Endothelial cell of umbilical vein (primary cell): Measurements from ENCODE around the gene AMMECR1L. TPM values are rescaled to one million over a fixed set of nuclear protein-coding genes. Genes with fewer than 3 reads are reported as not detected.

ENCODE experiments used
- BruUV-seq: library from RNA; stranded (reverse); fragments of 400-500 nt; replicated peaks from 2 replicates; lab custom pipeline; 2021; lab: Mats Ljungman, UMichigan
- CTCF ChIA-PET: fragments of 300-600, 350-600 bp; sonication (Branson Sonifier 250); formaldehyde crosslinking; loops from one replicate; lab custom pipeline; 2021; ENCODE audit warnings: antibody characterized with exemption, inconsistent platforms; lab: Charles Lee
- POLR2A ChIA-PET: fragments of 300-600, 350-600 bp; sonication (Branson Sonifier 250); formaldehyde crosslinking; loops from one replicate; lab custom pipeline; 2021; ENCODE audit warnings: antibody characterized with exemption, inconsistent platforms; lab: Charles Lee
- DNase-seq: peaks from one replicate; pipeline ENCODE4 v3.0.0-alpha.2; 2011; ENCODE audit warnings: low read depth, low spot score
- FAIRE-seq: peaks from 2 replicates; lab custom pipeline; 2011; peaks lifted over from hg19 to GRCh38; lab: Jason Lieb, UNC
- H2AFZ ChIP-seq: 2 replicates; pipeline ENCODE4 v1.6.0; 2012; ENCODE audit warnings: low read depth, low read length, control low read depth, inconsistent platforms
- H3K27ac ChIP-seq: 2 replicates; pipeline ENCODE4 v1.5.1; 2011; ENCODE audit warnings: low read depth, mild to moderate bottlenecking, control low read depth, low read length, moderate library complexity; ENCODE audit not compliant: insufficient read depth
- H3K27me3 ChIP-seq, 2 experiments: 2 replicates each; pipeline versions ENCODE4 v1.6.0 to v1.6.1; 2011; ENCODE audit warnings: low read length in 2 of 2, mixed read lengths in 1 of 2; ENCODE audit not compliant: control insufficient read depth in 2 of 2, insufficient read depth in 2 of 2
- H3K36me3 ChIP-seq, 2 experiments: 2 replicates in 1 of 2; 3 replicates in 1 of 2; pipeline ENCODE4 v1.5.1; 2011; ENCODE audit warnings: low read length in 2 of 2, mild to moderate bottlenecking in 1 of 2, moderate library complexity in 1 of 2; ENCODE audit not compliant: control insufficient read depth in 2 of 2, insufficient read depth in 2 of 2; ENCODE audit errors: extremely low read depth in 1 of 2
- H3K4me1 ChIP-seq: 3 replicates; pipeline ENCODE4 v1.5.1; 2011; ENCODE audit warnings: mild to moderate bottlenecking, low read length; ENCODE audit not compliant: control insufficient read depth, insufficient read depth; ENCODE audit errors: extremely low read depth
- H3K4me2 ChIP-seq: 2 replicates; pipeline ENCODE4 v1.6.1; 2011; ENCODE audit warnings: low read length, control low read depth, mixed read lengths; ENCODE audit not compliant: insufficient read depth
- H3K4me3 ChIP-seq, 3 experiments: fragments of 200-600 bp in 1 of 3; sonication (generic), shearing (Covaris generic) in 1 of 3; replicated peaks in 1 of 3; 2 replicates each; pipeline ENCODE4 v1.5.1; 2011 to 2016; ENCODE audit warnings: control low read depth in 3 of 3, low read length in 3 of 3, mild to moderate bottlenecking in 2 of 3, inconsistent platforms in 1 of 3, low read depth in 1 of 3, moderate library complexity in 1 of 3; ENCODE audit not compliant: insufficient read depth in 1 of 3
- H3K79me2 ChIP-seq: 2 replicates; pipeline ENCODE4 v1.6.0; 2012; ENCODE audit warnings: low read length, inconsistent platforms; ENCODE audit not compliant: control insufficient read depth, insufficient read depth
- H3K9ac ChIP-seq: replicated peaks from 2 replicates; pipeline ENCODE3; 2011; ENCODE audit warnings: low read length, control low read depth; ENCODE audit not compliant: insufficient read depth; ENCODE audit errors: extremely low read depth
- H3K9me1 ChIP-seq: replicated peaks from 3 replicates; pipeline ENCODE4 v1.6.0; 2011; ENCODE audit warnings: mild to moderate bottlenecking, low read length; ENCODE audit not compliant: control insufficient read depth, insufficient read depth; ENCODE audit errors: extremely low read depth
- H3K9me3 ChIP-seq: replicated peaks from 2 replicates; pipeline ENCODE4 v1.5.1; 2012; ENCODE audit warnings: low read length, inconsistent platforms; ENCODE audit not compliant: control insufficient read depth, insufficient read depth
- H4K20me1 ChIP-seq: replicated peaks from 2 replicates; pipeline ENCODE3; 2011; ENCODE audit warnings: mild to moderate bottlenecking, low read length; ENCODE audit not compliant: control insufficient read depth, insufficient read depth; ENCODE audit errors: extremely low read depth
- CTCF ChIP-seq, 2 donors: IDR thresholded peaks; 1 replicate in 1 of 2; 2 replicates in 1 of 2; pipeline ENCODE4 v1.5.1; 2011; ENCODE audit warnings: low read length in 2 of 2, mild to moderate bottlenecking in 2 of 2, moderate library complexity in 2 of 2, control low read depth in 1 of 2, inconsistent platforms in 1 of 2, low read depth in 1 of 2; ENCODE audit not compliant: insufficient read depth in 1 of 2; ENCODE audit errors: extremely low read depth in 1 of 2
- EZH2 ChIP-seq: IDR thresholded peaks from 2 replicates; pipeline ENCODE4 v1.6.1; 2012; ENCODE audit warnings: borderline replicate concordance, low read depth, mild to moderate bottlenecking, moderate library complexity, low read length, inconsistent platforms; ENCODE audit not compliant: severe bottlenecking
- FOS ChIP-seq: IDR thresholded peaks from 2 replicates; pipeline ENCODE4 v1.6.1; 2011; ENCODE audit warnings: mild to moderate bottlenecking, low read length, moderate library complexity, borderline replicate concordance; ENCODE audit not compliant: insufficient read depth
- GATA2 ChIP-seq: IDR thresholded peaks from 2 replicates; pipeline ENCODE4 v1.7.0; 2011; ENCODE audit warnings: low read depth, mild to moderate bottlenecking, moderate library complexity, mixed read lengths, low read length; ENCODE audit not compliant: insufficient read length, insufficient read depth
- JUN ChIP-seq: IDR thresholded peaks from 2 replicates; pipeline ENCODE4 v1.6.1; 2011; ENCODE audit warnings: borderline replicate concordance, low read depth; ENCODE audit not compliant: insufficient read length, insufficient read depth
- MAX ChIP-seq: IDR thresholded peaks from 2 replicates; pipeline ENCODE4 v1.6.1; 2011; ENCODE audit not compliant: insufficient read depth, insufficient read length
- MYC ChIP-seq: IDR thresholded peaks from one replicate; pipeline ENCODE4 v1.6.1; 2011; ENCODE audit warnings: mild to moderate bottlenecking, low read depth, low read length
- POLR2A ChIP-seq: IDR thresholded peaks from 2 replicates; pipeline ENCODE4 v1.6.1; 2012; ENCODE audit warnings: low read depth, mild to moderate bottlenecking, control low read depth, low read length
- POLR2AphosphoS5 ChIP-seq: IDR thresholded peaks from 2 replicates; pipeline ENCODE4 v1.6.1; 2012; ENCODE audit warnings: low read depth, mild to moderate bottlenecking, control low read depth, low read length, moderate library complexity; ENCODE audit not compliant: insufficient read depth
- dilution Hi-C: fragments of 300-500 bp; cut with MboI; formaldehyde crosslinking; loops from one replicate; pipeline ENCODE4 v1.15.0; 2019; ENCODE audit warnings: low sequenced_read_pairs; ENCODE audit not compliant: extremely low pct_ligation_motif_present
- intact Hi-C: fragments of 100-400 bp; cut with micrococcal nuclease; formaldehyde crosslinking; loops from one replicate; pipeline ENCODE4 v1.10.0; 2022
- polyA plus RNA-seq, 4 experiments: library from polyadenylated mRNA; depleted of rRNA in 3 of 4; stranded (reverse) in 3 of 4; unstranded in 1 of 4; fragments of >200 nt; gene quantifications; 2 replicates each; pipeline versions ENCODE4 v1.2.1 to v1.2.3, GENCODE V29; 2011 to 2012; ENCODE audit warnings: missing spikeins in 1 of 4
- total RNA-seq: library from RNA; stranded (reverse); gene quantifications from 2 replicates; pipeline ENCODE4 v1.2.3, GENCODE V29; 2021

Gene AMMECR1L
- total and polyA plus RNA-seq, 2 donors (not counting 3 experiments of a cell fraction or from before 2014, with no cell fraction given), result 14.8 to 20.7 TPM

DNA sequence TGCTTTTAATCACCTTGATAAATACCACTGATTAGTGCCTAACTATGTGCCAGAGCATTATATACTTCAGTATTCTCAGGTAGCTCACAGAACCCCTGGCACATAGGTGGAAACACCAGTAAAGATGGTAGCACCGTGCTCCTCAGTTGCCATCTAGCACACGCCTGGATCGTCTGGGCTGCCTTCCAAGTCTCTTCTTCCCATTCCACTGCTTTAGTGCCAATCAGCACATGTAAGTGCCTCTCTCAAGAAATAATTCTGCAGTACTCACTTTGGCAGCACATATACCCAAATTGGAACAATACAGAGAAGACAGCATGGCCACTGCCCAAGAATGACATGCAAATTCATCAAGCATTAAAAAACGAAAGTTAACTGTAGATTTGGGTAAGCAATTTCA is 40.8 kb downstream of the AMMECR1L start:
- FAIRE-seq (no peak), DNase-seq (no peak)
- Histone ChIP-seq H3K9ac (no peak overlapping the region), H3K4me2 (no peak overlapping the region), H3K4me1 (no peaks in the 10 kb centered on the region), H4K20me1 (peaks cover 2% of the 10 kb centered on the region), H3K4me3 (no peak overlapping the region), H2AFZ (no peak overlapping the region), H3K9me3 (no peaks in the 10 kb centered on the region), H3K36me3 (peaks cover 14 to 18% of the 10 kb centered on the region in 2 experiments), H3K9me1 (no peaks in the 10 kb centered on the region), H3K79me2 (peaks cover 4% of the 10 kb centered on the region), H3K27me3 (peaks cover 0 to 2% of the 10 kb centered on the region in 2 experiments), H3K27ac (no peak overlapping the region)
- intact Hi-C loops, result no loop called here
- dilution Hi-C loops, result no loop called here
- TF ChIP-seq POLR2AphosphoS5, result no peak
- no peak for TF ChIP-seq MAX
- no peak for TF ChIP-seq EZH2
- no peak for TF ChIP-seq GATA2
- TF ChIP-seq POLR2A, result no peak
- no peak for TF ChIP-seq JUN
- no peak for TF ChIP-seq FOS
- TF ChIP-seq CTCF (IDR thresholded peaks at IDR 0.05; ENCODE audit: extremely low read depth in 1 of 2, insufficient read depth in 1 of 2, low read depth in 1 of 2, low read length in 2 of 2), result no peak
- no peak for TF ChIP-seq MYC
- no TSS peak for BruUV-seq
- POLR2A ChIA-PET, result no interaction called here
- CTCF ChIA-PET, result no interaction called here
